Upper lobe of left lung (tissue), 6 donors: ENCODE measurements around the gene CCNF. TPM values are rescaled to one million over a fixed set of nuclear protein-coding genes. Genes with fewer than 3 reads are reported as not detected.
"Not testable (repeated sequence)": the region's sequence is repeated elsewhere in the genome, so short reads cannot be mapped to it uniquely, and the experiment has no call there.

Source experiments
- ATAC-seq, 2 donors: fragments of 200-7000 bp; cut with Tn5 transposase; one replicate each; pipeline ENCODE4 v1.9.1; 2022; ENCODE audit warnings: mild to moderate bottlenecking in 2 of 2, moderate library complexity in 2 of 2; ENCODE audit not compliant: low FRiP score in 2 of 2
- DNase-seq, 2 donors: peaks; one replicate each; pipeline ENCODE4 v3.0.0-alpha.2; 2019 to 2020
- H3K27ac ChIP-seq, 4 donors: fragments of 200-600 bp; sonication (generic); one replicate each; pipeline ENCODE4 v1.5.1; 2016 to 2019
- H3K27me3 ChIP-seq, 4 donors: fragments of 200-600 bp; sonication (generic); one replicate each; pipeline ENCODE4 v1.5.1; 2017 to 2019
- H3K36me3 ChIP-seq, 4 donors: fragments of 200-600 bp; sonication (generic); one replicate each; pipeline ENCODE4 v1.5.1; 2016 to 2019
- H3K4me1 ChIP-seq, 4 donors: fragments of 200-600 bp; sonication (generic); one replicate each; pipeline ENCODE4 v1.5.1; 2018 to 2019
- H3K4me3 ChIP-seq, 4 donors: fragments of 200-600 bp; sonication (generic); one replicate each; pipeline ENCODE4 v1.5.1; 2017 to 2019; ENCODE audit warnings: mild to moderate bottlenecking in 2 of 4, moderate library complexity in 1 of 4
- H3K9me3 ChIP-seq, 4 donors: fragments of 200-600 bp; sonication (generic); one replicate each; pipeline ENCODE4 v1.5.1; 2018 to 2019
- CTCF ChIP-seq, 6 experiments: fragments of 450-650 bp in 4 of 6; fragments of 200-600 bp in 2 of 6; sonication (generic) in 2 of 6; IDR thresholded peaks; one replicate each; pipeline ENCODE4 v1.5.1; 2016 to 2019; ENCODE audit warnings: antibody characterized with exemption in 6 of 6
- EP300 ChIP-seq, 4 donors: sonication (generic); formaldehyde crosslinking; IDR thresholded peaks; one replicate each; pipeline ENCODE4 v1.5.1; 2017; ENCODE audit warnings: antibody characterized with exemption in 4 of 4, control low read depth in 2 of 4
- POLR2A ChIP-seq, 4 donors: fragments of 450-650 bp; IDR thresholded peaks; one replicate each; pipeline ENCODE4 v1.5.1; 2016 to 2017; ENCODE audit warnings: antibody characterized with exemption in 4 of 4, mild to moderate bottlenecking in 2 of 4
- POLR2AphosphoS5 ChIP-seq, 2 donors: sonication (generic); formaldehyde crosslinking; IDR thresholded peaks; one replicate each; pipeline ENCODE4 v1.5.1; 2017; ENCODE audit warnings: antibody characterized with exemption in 2 of 2
- WGBS, 2 donors: methylation state at CpG; one replicate each; pipeline ENCODE4 v1.1.5; 2017 to 2018; 5-methylcytosine and 5-hydroxymethylcytosine counted together
- total RNA-seq, 6 donors: library from RNA; depleted of rRNA in 4 of 6; stranded (reverse); fragments of >200 nt in 4 of 6; gene quantifications; one replicate each; pipeline versions ENCODE4 v1.1.0 to v1.2.1, GENCODE V29; 2016 to 2021
- donor health status: DM: no; HTN: no; CAD: no; lungs with moderate emphysema.
- donor health status: DM: no; HTN: yes; CAD: no; lungs with severe emphysema.

Gene CCNF
- total RNA-seq, 6 donors from 2014 or later = 2.7 to 5.2 (median 3.9) TPM

- Histone ChIP-seq H3K27me3 (no peaks in the 10 kb centered on the region), H3K4me3 (no peak overlapping the region), H3K9me3 (no peaks in the 10 kb centered on the region), H3K4me1 (no peaks in the 10 kb centered on the region), H3K36me3 (peaks cover 0 to 35% (median 13%) of the 10 kb centered on the region in 4 donors), H3K27ac (no peak overlapping the region)
- 94 to 99% methylated on average over 20 to 24 of the region's 24 CpGs for WGBS, 2 donors
- ATAC-seq (no peak), DNase-seq (no peak)
- TF ChIP-seq EP300 (IDR thresholded peaks at IDR 0.05) (no peak), POLR2AphosphoS5 (IDR thresholded peaks at IDR 0.05) (no peak), CTCF (IDR thresholded peaks at IDR 0.05) (no peak), POLR2A (IDR thresholded peaks at IDR 0.05) (no peak)
These were observed 8.0 kb downstream of the CCNF start for GRCh38 chr16:2437032-2437790.

DNA sequence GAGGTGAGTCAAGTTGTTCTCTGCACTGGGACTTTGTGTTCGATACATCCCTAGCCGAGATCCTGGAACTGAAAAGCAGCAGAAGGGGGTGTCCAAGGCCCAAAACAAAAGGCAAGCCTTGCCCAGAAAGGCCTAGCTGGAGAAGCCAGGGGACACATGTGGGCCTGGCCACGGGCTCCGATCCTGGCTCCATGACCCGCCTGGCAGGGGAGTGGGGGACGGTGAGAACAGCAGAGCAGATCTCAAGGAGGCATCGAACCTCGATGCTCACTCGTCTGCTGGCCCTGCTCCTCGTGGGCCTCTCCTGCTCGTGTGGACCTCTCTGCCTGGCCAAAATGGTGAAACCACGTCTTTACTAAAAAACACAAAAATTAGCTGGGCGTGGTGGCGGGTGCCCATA lies 8.9 kb downstream of the CCNF start:
- Histone ChIP-seq H3K36me3 (peaks cover 0 to 30% (median 8%) of the 10 kb centered on the region in 4 donors), H3K9me3 (no peaks in the 10 kb centered on the region), H3K27me3 (no peaks in the 10 kb centered on the region), H3K4me3 (no peak overlapping the region), H3K4me1 (no peaks in the 10 kb centered on the region), H3K27ac (no peak overlapping the region)
- WGBS, 2 donors = 96 to 98% methylated on average over 14 of the region's 14 CpGs
- TF ChIP-seq CTCF (IDR thresholded peaks at IDR 0.05) (no peak), POLR2AphosphoS5 (IDR thresholded peaks at IDR 0.05) (no peak), EP300 (IDR thresholded peaks at IDR 0.05) (no peak), POLR2A (IDR thresholded peaks at IDR 0.05) (no peak)
- ATAC-seq (no peak), DNase-seq (no peak)

DNA sequence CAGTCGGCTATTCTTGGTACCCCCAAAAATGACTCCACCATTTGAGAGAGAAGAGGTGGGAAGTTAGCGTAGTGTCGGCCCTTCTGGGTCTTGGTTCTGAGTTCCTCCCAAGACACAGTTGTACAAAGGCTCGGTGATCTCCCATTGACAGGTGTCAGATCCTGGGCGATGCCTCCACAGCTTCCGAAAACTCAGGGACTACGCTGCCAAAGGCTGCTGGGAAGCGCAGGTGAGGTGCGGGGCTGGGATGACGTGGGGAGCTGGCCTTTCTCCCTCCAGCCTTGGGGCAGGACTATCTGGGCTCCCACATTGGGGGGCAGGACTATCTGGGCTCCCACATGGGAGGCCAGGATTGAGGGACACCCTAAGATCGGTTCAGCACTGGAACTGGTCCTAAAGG lies 10.4 kb downstream of the CCNF start:
- no peak for ATAC-seq
- no peak for TF ChIP-seq POLR2A (IDR thresholded peaks at IDR 0.05)

GRCh38 chr16:2441143-2441804 lies 12.0 kb downstream of the CCNF start:
- H3K9me3 ChIP-seq, H3K4me1 ChIP-seq, H3K27ac ChIP-seq, H3K4me3 ChIP-seq, DNase-seq, ATAC-seq, H3K27me3 ChIP-seq: not testable (repeated sequence)
- H3K36me3 ChIP-seq = peaks cover under 1 to 45% (median 16%) of the 10 kb centered on the region in 4 donors
- WGBS, 2 donors = 86 to 88% methylated on average over 14 of the region's 15 CpGs

More for the DNA sequence above, 10.4 kb downstream of the CCNF start:
- WGBS, 2 donors = 98% methylated on average over 10 to 11 of the region's 11 CpGs
- Histone ChIP-seq H3K9me3 (no peaks in the 10 kb centered on the region), H3K27ac (no peak overlapping the region), H3K27me3 (no peaks in the 10 kb centered on the region), H3K4me3 (no peak overlapping the region), H3K4me1 (no peaks in the 10 kb centered on the region), H3K36me3 (peaks cover 0 to 35% (median 9%) of the 10 kb centered on the region in 4 donors)
- no peak for DNase-seq

GRCh38 chr16:2443555-2443954 lies 14.3 kb downstream of the CCNF start:
- WGBS, 2 donors = 89 to 91% methylated on average over 9 of the region's 9 CpGs
- no peaks in the 10 kb centered on the region for H3K9me3 ChIP-seq
- H3K27me3 ChIP-seq = no peaks in the 10 kb centered on the region
- TF ChIP-seq EP300 (IDR thresholded peaks at IDR 0.05) (no peak), CTCF (IDR thresholded peaks at IDR 0.05) (no peak), POLR2AphosphoS5 (IDR thresholded peaks at IDR 0.05) (no peak), POLR2A (IDR thresholded peaks at IDR 0.05) (no peak)
- H3K4me3 ChIP-seq = no peak overlapping the region
- H3K27ac ChIP-seq = no peak overlapping the region
- H3K4me1 ChIP-seq = no peaks in the 10 kb centered on the region
- no peak for ATAC-seq
- H3K36me3 ChIP-seq = peaks cover 4 to 45% (median 25%) of the 10 kb centered on the region in 4 donors
- DNase-seq = no peak
